K562 (cell line): ENCODE data around the gene SLC39A5. TPM values are rescaled to one million over a fixed set of nuclear protein-coding genes. Genes with fewer than 3 reads are reported as not detected.
A peak's percentile ranks its signal among the peaks of the same experiment; 100 is the strongest.

Experiments used
- MECOM ChIP-seq: fragments of 250-450 bp; sonication (Bioruptor Pico); IDR thresholded peaks from 2 replicates; pipeline ENCODE4 v1.8.0; 2022; ENCODE audit warnings: inconsistent platforms
- ZBTB7A ChIP-seq: IDR thresholded peaks from 2 replicates; pipeline ENCODE4 v1.6.1; 2011; ENCODE audit warnings: low read depth, mild to moderate bottlenecking, low read length, moderate library complexity, borderline replicate concordance; ENCODE audit not compliant: control insufficient read depth
- ZKSCAN8 ChIP-seq: fragments of 200-800 bp; sonication (Bioruptor generic); IDR thresholded peaks from 2 replicates; pipeline ENCODE4 v1.6.1; 2016; ENCODE audit warnings: missing genetic modification characterization, missing compliant biosample characterization
- polyA plus RNA-seq, 8 experiments: library from polyadenylated mRNA; depleted of rRNA in 4 of 8; stranded (reverse) in 5 of 8; unstranded in 3 of 8; fragments of >200 nt; fragmentation: Nextera tagmentation in 2 of 8; fragmentation: Illumina TruSeq in 1 of 8; extraction: Ambion mirVana in 2 of 8; extraction: Trizol in 1 of 8; gene quantifications; 2 replicates each; pipeline versions ENCODE4 v1.2.1 to v1.2.3, GENCODE V29; 2011 to 2014; ENCODE audit warnings: inconsistent platforms in 1 of 8, missing spikeins in 1 of 8
- total RNA-seq, 7 experiments: library from RNA; depleted of rRNA in 6 of 7; stranded (reverse); fragments of >200 nt in 6 of 7; fragmentation: Illumina TruSeq in 2 of 7; extraction: Trizol in 2 of 7; gene quantifications; 2 replicates each; pipeline versions ENCODE4 v1.2.1 to v1.2.3, GENCODE V29; 2011 to 2021; ENCODE audit warnings: low replicate concordance in 1 of 7
- TF ChIP-seq, protein P1 (sequence below): fragments of 250-450 bp; sonication (Bioruptor Pico); IDR thresholded peaks from 2 replicates; pipeline ENCODE4 v1.5.0; 2020; ENCODE audit warnings: mild to moderate bottlenecking, borderline replicate concordance
- TF ChIP-seq, protein P2 (sequence below): fragments of 250-450 bp; sonication (Bioruptor Pico); IDR thresholded peaks from 2 replicates; pipeline ENCODE4 v1.4.0; 2020; ENCODE audit warnings: mild to moderate bottlenecking
- TF ChIP-seq, protein P3 (sequence below): fragments of 250-450 bp; sonication (Bioruptor Pico); IDR thresholded peaks from 2 replicates; pipeline ENCODE4 v1.5.0; 2021
- TF ChIP-seq, protein P4 (sequence below), 2 experiments: fragments of 450-650 bp; IDR thresholded peaks; 2 replicates each; pipeline ENCODE4 v1.6.1; 2016; ENCODE audit warnings: mild to moderate bottlenecking in 2 of 2, borderline replicate concordance in 1 of 2, low read depth in 1 of 2, moderate library complexity in 1 of 2
- TF ChIP-seq, protein P5 (sequence below): fragments of 150-350 bp; conservative IDR thresholded peaks from 2 replicates; pipeline ENCODE4 v1.6.1; 2014; ENCODE audit warnings: low read length

Gene SLC39A5
- total and polyA plus RNA-seq, 9 of the 15 experiments (the other 6 are each of a cell fraction or from before 2014, with no cell fraction given) = 0.08 to 0.10 TPM; not detected in 7

DNA sequence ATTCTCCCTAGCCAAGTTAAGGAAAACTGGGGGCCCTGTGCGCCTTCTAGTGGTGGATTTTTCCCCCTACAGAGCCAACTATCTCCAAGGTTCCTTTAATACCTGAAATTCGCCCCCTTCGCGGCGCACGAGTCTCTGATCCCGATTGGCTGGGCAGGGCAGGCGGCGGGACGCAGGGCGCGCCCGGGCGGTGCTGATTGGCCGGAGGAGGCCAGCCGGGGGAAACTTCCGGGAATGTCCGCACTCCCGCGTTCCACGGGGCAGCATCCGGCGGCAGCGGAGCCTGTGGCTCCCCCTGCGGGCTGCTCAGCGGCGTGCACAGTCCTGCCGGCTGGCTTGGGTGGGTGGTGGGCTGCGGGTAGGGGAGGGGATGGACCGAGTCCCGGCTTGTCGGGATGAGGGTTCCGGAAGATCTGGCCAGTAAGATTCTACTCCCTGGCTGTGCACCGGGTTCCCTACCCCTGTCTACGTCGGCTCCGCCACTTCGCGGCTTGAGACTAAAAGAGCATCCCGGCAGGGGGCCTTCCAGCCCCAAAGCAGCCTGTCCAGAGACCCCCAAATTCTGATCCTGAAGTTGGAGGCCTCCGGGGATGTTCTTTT is 5.6 kb upstream of the SLC39A5 start, which contains the start of gene NABP2 (continued):
- TF ChIP-seq, protein P1, sequence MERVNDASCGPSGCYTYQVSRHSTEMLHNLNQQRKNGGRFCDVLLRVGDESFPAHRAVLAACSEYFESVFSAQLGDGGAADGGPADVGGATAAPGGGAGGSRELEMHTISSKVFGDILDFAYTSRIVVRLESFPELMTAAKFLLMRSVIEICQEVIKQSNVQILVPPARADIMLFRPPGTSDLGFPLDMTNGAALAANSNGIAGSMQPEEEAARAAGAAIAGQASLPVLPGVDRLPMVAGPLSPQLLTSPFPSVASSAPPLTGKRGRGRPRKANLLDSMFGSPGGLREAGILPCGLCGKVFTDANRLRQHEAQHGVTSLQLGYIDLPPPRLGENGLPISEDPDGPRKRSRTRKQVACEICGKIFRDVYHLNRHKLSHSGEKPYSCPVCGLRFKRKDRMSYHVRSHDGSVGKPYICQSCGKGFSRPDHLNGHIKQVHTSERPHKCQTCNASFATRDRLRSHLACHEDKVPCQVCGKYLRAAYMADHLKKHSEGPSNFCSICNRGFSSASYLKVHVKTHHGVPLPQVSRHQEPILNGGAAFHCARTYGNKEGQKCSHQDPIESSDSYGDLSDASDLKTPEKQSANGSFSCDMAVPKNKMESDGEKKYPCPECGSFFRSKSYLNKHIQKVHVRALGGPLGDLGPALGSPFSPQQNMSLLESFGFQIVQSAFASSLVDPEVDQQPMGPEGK = no peak
- peak; percentile 100 for TF ChIP-seq ZBTB7A
- no peak for TF ChIP-seq MECOM (CRISPR knock-in tag)
- TF ChIP-seq, protein P2, sequence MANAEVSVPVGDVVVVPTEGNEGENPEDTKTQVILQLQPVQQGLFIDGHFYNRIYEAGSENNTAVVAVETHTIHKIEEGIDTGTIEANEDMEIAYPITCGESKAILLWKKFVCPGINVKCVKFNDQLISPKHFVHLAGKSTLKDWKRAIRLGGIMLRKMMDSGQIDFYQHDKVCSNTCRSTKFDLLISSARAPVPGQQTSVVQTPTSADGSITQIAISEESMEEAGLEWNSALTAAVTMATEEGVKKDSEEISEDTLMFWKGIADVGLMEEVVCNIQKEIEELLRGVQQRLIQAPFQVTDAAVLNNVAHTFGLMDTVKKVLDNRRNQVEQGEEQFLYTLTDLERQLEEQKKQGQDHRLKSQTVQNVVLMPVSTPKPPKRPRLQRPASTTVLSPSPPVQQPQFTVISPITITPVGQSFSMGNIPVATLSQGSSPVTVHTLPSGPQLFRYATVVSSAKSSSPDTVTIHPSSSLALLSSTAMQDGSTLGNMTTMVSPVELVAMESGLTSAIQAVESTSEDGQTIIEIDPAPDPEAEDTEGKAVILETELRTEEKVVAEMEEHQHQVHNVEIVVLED (CRISPR knock-in tag) = peak; percentile 79
- TF ChIP-seq, protein P3, sequence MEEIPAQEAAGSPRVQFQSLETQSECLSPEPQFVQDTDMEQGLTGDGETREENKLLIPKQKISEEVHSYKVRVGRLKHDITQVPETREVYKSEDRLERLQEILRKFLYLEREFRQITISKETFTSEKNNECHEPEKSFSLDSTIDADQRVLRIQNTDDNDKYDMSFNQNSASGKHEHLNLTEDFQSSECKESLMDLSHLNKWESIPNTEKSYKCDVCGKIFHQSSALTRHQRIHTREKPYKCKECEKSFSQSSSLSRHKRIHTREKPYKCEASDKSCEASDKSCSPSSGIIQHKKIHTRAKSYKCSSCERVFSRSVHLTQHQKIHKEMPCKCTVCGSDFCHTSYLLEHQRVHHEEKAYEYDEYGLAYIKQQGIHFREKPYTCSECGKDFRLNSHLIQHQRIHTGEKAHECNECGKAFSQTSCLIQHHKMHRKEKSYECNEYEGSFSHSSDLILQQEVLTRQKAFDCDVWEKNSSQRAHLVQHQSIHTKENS = no peak
- TF ChIP-seq, protein P4, sequence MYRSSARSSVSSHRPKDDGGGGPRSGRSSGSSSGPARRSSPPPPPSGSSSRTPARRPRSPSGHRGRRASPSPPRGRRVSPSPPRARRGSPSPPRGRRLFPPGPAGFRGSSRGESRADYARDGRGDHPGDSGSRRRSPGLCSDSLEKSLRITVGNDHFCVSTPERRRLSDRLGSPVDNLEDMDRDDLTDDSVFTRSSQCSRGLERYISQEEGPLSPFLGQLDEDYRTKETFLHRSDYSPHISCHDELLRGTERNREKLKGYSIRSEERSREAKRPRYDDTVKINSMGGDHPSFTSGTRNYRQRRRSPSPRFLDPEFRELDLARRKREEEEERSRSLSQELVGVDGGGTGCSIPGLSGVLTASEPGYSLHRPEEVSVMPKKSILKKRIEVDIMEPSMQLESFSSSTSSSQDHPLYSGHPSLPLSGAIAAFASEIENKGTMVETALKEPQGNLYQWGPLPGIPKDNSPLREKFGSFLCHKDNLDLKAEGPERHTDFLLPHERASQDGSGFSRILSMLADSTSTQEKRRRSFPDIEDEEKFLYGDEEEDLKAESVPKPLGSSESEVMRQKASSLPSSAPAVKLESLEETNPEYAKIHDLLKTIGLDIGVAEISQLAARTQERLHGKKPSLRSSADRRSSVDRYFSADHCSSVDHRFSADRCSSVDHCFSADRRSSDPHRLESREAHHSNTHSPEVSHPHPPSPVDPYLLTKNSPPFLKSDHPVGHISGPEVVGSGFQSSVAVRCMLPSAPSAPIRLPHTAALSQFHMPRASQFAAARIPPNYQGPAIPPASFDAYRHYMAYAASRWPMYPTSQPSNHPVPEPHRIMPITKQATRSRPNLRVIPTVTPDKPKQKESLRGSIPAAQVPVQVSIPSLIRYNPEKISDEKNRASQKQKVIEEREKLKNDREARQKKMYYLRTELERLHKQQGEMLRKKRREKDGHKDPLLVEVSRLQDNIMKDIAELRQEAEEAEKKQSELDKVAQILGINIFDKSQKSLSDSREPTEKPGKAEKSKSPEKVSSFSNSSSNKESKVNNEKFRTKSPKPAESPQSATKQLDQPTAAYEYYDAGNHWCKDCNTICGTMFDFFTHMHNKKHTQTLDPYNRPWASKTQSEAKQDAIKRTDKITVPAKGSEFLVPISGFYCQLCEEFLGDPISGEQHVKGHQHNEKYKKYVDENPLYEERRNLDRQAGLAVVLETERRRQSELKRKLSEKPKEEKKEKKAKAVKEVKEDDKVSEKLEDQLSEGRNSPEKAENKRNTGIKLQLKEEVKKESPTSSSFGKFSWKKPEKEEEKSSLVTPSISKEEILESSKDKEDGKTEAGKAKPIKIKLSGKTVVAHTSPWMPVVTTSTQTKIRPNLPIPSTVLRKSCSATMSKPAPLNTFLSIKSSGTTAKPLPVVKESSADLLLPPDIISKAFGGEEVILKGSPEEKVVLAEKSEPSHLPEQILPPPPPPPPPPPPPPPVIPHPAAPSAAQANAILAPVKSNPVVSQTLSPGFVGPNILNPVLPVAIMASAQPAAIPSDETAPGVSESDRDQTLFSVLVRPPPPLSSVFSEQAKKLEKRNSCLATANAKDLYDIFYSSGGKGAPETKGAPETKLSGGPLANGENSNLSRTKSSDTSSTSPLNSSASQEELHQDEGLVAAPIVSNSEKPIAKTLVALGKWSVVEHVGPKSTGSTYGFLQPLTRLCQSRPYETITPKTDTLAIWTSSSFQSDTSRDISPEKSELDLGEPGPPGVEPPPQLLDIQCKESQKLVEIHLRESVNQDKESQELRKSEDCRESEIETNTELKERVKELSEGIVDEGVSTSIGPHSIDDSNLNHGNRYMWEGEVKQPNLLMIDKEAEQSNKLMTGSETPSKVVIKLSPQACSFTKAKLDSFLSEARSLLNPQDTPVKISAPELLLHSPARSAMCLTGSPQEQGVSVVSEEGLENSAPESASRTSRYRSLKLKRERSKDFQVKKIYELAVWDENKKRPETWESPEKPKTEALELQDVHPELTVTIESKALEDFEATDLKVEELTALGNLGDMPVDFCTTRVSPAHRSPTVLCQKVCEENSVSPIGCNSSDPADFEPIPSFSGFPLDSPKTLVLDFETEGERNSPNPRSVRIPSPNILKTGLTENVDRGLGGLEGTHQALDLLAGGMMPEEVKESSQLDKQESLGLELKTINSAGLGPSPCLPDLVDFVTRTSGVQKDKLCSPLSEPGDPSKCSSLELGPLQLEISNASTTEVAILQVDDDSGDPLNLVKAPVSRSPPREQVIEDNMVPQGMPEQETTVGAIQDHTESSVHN (IDR thresholded peaks at IDR 0.05; ENCODE audit: borderline replicate concordance in 1 of 2, low read depth in 1 of 2) = no peak
- TF ChIP-seq, protein P5, sequence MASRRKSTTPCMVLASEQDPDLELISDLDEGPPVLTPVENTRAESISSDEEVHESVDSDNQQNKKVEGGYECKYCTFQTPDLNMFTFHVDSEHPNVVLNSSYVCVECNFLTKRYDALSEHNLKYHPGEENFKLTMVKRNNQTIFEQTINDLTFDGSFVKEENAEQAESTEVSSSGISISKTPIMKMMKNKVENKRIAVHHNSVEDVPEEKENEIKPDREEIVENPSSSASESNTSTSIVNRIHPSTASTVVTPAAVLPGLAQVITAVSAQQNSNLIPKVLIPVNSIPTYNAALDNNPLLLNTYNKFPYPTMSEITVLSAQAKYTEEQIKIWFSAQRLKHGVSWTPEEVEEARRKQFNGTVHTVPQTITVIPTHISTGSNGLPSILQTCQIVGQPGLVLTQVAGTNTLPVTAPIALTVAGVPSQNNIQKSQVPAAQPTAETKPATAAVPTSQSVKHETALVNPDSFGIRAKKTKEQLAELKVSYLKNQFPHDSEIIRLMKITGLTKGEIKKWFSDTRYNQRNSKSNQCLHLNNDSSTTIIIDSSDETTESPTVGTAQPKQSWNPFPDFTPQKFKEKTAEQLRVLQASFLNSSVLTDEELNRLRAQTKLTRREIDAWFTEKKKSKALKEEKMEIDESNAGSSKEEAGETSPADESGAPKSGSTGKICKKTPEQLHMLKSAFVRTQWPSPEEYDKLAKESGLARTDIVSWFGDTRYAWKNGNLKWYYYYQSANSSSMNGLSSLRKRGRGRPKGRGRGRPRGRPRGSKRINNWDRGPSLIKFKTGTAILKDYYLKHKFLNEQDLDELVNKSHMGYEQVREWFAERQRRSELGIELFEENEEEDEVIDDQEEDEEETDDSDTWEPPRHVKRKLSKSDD = no peak
- no peak for TF ChIP-seq ZKSCAN8 (CRISPR knock-in tag)
